ENCODE measurements around the gene TSACC. TPM values are rescaled to one million over a fixed set of nuclear protein-coding genes. Genes with fewer than 3 reads are reported as not detected.
"Not testable (repeated sequence)": the region's sequence is repeated elsewhere in the genome, so short reads cannot be mapped to it uniquely, and the experiment has no call there.

Gene TSACC
- polyA plus RNA-seq (ENCODE audit: insufficient read length), result 1.0 TPM

DNA sequence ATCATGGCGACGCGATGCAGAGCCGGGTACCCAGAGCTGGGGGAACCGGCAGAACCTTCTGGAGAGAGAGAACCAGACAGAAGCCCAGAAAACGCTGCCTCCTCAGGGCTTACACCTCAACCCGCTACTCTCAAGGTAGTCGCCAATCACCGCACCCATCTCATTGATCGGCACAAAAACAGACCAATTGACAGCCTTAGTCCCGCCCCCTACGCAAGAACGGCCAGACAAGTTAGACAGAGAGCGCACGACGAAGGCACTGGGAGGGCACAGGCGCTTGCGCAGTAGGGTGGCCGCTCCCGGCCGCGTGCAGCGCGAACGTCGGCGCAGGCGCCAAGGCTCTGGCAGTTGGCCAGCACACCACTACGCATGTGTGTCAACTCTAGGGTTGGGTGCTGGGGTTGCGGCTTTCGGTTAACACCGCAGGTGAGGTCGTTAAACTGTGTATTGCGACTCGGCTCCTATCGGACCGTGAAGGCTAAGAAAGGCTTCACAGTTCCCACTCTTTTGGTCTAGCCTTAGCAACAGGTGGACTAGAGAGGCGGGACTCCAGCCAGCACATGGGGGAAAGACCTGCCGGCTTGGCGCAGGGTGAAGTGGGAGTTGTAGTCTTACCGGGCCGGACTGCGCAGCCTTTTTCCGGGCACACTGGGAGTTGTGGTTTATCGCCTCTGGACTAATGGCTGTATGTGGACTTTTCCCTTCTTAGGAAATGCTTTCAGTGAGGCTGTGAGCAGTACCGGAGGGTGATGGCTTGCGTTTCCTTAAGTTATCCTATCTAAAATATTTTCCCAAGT is at the start of gene TSACC, which contains the start of gene CCT3:
TSS of gene TSACC (plus strand) at position 347 of the 797 bp plus-strand sequence. CDS start 1,232 bp downstream, outside the sequence.
TSS of gene CCT3 (minus strand) at position 113 of the 797 bp plus-strand sequence. CDS start at position 5, 108 bp downstream.
- DNase-seq, result peak; percentile 100

DNA sequence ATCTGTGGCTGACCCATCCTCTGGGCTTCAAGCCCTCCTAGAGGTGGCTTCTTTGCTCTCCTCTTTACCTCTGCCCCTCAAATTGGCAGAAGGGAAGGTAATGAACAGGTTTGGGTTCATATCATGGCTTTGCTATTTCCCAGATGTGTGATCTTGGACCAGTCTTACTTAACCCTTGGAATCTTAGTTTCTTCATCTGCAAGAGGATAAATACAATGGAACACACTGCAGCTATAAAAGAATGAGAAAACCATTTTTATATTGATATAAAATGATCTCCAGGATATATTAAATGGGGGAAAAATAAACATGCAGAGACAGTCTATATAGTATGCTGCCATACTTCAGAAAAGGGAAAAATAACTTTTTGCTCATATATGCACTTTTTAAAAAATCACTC is 48.5 kb upstream of the TSACC start:
- DNase-seq, result no peak

DNA sequence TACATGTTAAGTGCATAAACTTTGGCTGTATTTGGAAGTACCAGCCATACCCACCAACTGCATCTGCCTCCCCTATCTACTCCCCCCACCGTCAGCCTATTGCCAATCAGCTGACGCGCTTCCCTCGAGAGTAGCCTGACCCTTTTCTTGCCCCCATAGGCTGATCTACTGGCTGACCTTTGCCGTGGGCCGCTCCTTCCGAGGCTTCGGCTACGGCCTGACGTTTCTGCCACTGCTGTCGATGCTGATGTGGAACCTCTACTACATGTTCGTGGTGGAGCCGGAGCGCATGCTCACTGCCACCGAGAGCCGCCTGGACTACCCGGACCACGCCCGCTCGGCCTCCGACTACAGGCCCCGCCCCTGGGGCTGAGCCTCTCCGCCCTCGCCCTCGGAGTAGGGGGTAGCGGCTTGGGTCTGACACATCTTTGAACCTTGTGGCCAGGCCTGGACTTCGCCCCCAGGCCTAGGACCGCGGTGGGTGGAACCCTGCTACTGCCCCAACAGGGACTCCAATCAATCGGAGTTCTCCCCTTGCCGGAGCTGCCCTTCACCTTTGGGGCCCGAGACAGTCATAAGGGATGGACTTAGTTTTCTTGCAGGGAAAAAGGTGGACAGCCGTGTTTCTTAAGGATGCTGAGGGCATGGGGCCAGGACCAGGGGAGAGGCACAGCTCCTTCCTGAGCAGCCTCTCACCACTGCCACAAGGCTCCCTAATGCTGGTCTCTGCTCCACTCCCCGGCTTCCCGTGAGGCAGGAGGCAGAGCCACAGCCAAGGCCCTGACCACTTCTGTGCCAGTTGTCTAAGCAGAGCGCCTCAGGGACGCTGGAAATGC is 46.9 kb upstream of the TSACC start:
- DNase-seq, result peak; percentile 85

DNA sequence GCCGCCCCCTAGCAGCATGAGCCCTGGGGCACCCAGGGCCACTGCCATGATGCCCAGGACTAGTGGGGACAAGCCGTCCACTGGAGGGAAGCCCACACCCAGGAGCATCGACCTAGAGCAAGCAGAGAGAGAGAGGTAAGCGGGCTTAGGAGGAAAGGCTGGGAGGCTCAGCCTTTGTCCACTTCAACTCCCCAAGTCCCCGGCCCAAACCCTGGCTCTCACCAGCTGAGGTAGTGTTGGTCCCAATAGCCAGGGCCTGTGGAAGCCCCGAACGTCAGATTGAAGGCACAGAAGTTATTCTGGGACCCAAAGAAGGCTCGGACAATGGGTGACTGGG is 45.3 kb upstream of the TSACC start:
- no peak for DNase-seq

DNA sequence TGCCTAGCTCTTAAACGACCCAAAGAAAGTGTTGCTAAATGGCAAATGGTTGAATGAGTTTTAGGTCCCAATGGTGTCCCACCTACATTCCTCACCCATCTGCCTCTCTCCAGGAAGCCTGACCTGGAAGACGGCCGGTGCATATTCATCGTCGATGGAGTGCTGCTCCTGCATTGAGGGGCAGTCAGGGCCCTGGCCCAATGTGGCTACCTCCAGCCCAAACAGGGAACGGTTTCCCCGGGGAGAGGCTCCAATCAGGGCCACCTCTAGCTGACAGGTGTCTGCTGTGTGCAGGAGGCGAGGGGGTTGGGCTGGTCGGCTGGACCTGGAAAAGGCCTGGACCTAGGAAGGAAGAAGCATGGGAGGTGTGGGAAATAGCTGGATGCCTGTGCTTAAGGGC is 44.4 kb upstream of the TSACC start:
- no peak for DNase-seq

DNA sequence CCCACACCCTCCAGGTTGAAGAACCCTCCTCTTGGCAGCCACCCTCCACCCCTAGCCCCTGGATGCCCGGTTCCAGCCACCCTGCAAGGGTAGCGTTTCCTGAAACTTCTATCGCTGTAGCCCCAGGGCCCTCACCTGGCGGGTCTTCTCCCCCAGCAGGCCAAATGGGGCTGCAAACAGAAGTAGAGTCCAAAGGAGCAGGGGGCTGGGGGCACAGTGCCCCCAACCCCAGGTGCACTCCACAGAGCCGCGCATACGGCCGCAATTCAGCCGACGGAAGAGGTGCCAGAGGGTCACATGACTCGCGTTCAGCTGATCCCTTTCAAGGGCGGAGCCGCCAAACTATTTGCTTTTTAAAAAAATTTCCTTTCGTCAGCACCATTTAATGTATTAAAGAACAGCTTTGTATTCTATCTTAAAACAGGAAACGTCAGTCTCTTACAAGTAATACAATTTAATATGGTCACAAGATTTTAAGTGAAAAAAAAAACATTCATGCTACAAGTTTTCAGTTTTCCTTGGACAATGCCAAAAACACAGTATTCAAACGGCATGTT is 42.9 kb upstream of the TSACC start, which contains the start of gene GLMP:
TSS of gene GLMP (minus strand) at position 289 of the 557 bp plus-strand sequence. CDS start at position 255, 34 bp downstream.
- peak; percentile 84 for DNase-seq

DNA sequence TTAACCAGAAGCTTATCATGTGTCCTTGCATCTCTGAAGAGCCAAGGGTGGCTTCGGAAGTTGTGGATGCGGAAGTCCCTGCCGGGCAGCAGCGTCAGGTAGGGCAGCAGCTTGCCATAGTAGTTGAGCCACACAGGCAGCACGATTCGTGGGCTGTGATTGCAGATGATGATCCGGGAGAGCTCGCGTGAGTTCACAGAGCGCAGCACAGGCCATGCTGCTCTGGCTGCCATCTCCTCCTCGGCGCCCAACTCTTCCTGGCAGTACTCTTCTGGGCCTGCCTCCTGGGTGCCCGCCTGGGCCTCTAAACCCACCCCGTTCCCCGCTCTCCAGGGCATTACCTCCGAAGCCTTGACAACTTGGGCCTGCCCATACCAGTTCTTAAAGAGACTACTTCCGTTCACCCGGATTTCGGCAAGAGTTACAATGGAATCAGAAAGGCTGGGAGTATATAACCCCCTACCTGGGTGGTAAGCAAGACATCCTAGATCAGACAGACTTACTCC is 39.4 kb upstream of the TSACC start, which contains the start of gene VHLL:
TSS of gene VHLL (minus strand) at position 456 of the 506 bp plus-strand sequence. CDS start at position 338, 118 bp downstream.
- no peak for DNase-seq

DNA sequence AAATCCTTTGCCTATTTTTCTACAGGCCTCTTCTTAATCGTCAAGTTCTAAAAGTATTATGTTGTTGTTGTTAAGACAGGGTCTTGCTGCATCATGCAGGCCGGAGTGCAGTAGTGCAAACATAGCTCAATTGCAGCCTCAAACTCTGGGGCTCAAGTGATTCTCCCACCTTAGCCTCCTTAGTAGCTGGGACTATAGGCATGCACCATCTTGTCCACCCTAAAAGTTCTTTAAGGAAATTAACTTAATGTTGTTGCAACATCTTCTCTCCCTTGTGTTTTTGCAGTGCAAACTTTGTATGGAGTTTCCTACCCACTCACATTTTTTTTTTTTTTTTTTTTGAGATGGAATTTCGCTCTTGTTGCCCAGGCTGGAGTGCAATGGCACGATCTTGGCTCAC is 35.1 kb upstream of the TSACC start:
- DNase-seq, result no peak

DNA sequence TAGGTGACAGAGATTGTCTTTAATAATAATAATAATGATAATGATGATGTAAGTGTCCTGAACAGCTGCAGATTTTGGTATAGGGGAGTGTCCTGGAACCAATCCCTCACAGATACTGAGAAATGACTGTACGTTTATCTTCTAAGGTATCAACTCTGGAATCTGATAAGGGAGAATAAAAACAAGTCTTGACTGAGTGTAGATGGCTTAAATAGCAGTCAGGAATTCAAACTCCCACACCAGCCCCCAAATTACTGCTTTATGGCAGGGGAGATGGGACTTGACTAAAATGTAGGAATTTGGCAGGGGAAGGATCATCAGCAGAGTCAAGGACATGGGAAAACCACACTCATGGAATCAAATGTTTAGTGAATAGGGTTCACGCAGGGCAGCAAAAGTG is 33.1 kb upstream of the TSACC start:
- DNase-seq, result no peak

DNA sequence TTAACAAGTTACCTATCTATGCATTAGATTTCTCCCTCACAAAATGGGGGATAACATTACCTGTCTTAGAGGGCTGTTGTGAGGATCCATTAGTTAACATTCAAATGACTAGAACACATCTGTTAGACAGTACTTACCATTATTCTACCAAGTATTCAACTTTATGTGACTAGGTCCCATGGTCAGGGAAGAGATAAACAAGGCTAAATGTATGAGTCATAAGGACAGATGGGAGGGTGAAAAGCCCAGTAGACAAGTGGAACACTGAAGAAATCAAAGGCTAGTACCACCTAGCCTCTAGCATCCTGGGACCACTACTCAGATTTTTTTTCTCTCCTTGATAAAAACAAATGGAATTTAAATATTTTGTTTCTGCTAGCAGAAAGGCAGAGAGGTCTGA is 30.2 kb upstream of the TSACC start:
- DNase-seq, result no peak

DNA sequence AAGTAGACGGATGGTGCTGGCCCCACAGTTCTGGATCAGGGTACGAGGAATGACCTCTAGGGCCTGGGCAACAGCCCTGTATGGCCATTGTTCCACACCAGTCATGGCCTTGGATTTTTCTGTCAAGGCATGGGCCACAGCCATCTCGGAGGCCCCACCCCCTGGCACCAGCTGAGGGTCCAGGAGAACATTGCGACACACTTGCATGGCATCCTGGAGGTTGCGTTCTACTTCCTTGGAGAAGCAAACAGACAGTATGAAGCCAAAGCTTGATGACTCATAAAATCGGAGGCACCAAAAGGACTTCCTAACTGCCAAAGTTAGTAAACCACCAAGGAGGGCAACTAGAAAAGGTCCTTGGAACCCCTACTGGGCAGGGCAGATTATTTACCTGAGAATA is 27.4 kb upstream of the TSACC start:
- no peak for DNase-seq

DNA sequence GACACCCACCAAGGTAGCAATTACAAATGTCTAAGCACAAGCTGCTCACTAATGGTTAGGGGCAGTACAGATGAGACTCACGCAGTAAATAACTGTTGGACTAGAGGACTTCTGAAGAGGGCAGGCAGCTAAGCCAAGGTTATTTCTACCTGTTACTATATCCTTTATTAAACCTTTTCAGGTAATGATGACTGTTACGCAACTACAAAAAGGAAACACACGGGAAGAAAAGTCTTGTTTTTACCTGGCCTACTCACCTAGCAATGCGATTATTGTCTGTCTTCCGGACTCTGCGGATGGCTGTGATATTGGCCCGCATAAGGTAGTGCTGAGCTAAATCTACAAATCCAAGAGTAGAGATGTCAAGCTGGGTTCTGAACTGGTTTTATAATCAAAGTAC is 21.4 kb upstream of the TSACC start:
- no peak for DNase-seq

DNA sequence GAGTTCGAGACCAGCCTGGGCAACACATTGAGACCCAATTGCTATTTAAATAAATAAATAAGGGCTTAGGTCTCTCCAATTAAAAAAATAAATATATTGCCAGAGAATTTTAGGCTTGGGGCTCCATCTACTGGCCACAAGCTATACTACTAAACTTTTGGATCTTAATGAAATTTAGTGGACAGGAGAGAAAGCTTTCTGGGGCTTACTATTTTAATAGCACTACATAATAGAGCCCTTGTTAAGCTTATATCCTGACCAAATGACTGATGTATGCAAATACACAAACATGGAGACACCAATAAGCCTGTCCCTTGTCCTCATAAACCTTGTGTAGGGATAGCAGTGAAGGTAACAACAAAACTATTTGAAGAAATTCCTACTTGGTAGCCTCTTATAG is 18.7 kb upstream of the TSACC start:
- peak; percentile 8 for DNase-seq

DNA sequence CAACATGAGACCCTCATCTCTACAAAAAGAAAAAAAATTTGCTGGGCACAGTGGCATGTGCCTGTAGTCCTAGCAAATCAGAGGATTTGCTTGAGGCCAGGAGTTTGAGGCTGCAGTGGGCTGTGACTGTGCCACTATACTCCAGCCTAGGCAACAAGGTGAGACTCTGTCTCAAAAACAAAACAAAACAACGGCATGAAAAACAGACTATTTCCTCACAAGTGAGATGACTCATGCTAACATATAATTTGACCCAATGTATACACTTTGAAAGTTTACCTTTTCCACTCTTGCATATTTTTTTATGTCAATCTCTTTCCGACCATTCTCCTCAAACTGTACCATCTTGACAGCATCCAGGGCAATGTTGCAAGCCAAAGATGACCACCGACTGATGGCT is 17.8 kb upstream of the TSACC start:
- DNase-seq, result no peak

DNA sequence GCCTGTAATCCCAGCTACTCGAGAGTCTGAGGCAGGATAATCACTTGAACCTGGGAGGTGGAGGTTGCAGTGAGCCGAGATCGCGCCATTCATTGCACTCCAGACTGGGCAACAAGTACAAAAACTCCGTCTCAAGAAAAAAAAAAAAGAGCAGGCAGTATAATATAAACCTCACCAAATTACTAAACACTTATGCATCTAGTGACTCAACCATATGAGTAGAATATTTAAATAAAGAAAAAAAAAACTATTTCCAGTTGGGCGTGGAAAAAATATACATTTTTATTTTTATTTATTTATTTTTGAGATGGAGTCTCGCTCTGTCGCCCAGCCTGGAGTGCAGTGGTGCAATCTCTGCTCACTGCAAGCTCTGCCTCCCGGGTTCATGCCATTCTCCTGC is 15.1 kb upstream of the TSACC start:
- DNase-seq, result not testable (repeated sequence)

DNA sequence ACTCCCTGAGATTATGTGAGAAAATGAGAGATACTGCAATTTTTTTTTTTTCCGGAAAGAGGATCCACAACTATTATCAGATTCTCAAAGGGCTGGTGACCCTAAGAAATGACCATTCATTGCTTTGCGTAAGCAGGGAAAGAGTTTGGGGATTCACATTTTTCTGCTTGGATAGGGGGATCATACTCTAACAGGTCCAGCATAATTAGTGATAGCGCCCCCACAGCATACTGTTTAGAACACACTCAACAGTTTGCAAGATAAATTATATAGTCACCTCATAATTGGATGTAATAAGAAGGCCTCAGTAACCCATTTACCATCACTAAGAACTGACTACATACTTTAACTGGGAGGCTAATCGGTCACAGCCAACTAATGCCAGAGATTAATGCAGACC is 2.1 kb upstream of the TSACC start:
- DNase-seq, result no peak

DNA sequence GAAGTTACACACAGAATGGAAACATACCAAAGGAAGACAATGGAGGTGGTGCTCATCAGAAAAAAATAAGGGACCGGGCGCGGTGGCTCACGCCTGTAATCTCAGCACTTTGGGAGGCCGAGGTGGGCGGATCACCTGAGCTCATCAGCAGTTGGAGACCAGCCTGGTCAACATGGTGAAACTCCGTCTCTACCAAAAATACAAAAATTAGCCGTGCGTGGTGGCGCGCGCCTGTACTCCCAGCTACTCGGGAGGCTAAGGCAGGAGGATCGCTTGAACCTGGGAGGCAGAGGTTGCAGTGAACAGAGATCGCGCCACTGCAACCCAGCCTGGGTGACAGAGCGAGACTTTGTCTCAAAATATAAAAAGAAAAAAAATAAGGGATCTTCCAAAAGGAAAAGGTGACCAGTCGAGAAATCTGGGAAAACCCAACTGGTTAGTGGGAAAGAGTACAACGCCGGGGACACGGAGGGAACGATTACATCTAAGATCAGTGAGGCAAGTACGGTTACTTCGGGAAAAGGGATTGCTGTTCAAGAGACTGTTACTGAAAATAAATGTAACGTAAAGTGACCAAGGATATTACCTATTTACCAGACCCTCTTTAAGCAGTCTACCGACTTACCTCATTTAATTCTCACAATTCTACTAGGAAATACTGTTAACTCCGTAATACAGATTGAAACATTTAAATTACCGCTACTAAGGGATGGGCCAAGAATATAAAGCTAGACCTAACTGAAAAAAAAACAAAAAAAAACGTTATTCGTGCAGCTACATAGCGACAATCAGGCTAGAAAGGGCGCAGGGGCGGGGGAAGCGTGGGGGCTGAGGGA is 1.1 kb upstream of the TSACC start:
- DNase-seq, result no peak

DNA sequence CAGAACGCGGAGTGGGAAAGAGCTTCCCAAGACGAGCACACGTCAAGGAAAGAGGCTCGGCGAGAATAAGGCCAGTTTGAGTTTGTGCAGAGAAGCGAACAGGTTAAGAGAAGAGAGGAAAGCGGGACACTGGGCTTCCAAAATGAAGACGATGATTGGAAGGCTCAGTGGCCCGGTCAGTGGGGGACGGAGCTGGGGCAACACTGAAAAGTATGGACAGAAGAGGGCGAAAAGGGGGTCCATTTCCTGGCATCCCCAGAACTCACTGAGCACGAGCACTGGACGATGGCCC is 492 bp upstream of the TSACC start:
- DNase-seq, result no peak

DNA sequence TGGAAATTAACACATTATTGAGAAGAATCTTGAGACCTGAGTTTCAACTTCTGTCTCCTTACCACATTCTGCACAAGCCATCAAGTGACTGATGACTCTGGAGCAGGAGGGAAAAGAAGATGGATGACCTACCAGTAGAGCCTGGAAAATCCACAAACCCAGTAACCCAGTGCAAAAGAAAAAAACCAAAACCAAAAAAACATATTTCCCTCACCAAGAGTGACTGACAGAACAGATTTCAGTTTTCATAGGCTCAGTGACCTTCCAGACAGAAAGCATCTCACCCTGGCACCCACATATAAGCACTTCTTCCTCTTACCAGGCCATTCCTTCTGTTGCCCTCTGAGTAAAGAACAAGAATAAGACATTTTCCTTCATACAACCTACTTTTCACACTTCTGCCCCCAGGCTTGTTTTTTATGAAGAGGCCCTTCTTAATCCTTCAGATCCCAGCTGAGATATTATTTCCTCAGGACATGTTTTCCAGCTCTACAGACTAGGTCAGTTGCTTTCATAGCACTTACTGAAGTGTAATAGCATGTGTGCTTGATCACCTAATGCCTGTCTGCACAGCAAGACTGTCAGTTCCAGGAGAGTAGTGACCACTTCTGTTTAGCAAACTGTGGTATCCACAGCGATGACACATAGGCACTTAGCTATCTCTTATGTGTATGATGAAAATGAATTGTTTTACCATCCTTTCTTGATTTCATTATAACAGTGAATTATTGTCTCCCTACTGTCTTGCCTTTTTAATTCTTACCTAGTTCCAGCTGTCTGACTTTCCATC is 4.0 kb downstream of the TSACC start:
- DNase-seq, result no peak

DNA sequence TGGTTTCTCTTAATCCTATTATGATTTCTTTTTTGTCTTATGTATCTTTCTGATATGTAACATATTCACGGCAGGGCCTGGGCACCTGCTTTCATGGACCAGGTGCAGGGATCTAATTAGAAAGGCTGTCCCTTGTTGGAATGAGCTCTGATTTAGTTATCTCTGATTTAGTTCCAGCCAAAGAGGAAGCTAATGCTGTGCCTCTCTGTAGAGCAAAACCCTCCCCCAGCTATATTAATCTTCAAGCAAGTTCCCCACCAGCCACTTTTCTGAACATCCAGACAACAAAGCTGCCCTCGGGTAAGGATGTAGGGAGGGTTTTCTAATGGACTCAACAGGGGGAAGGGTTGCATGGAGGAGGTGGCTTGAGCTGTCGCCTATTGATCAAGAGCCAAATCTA is 6.1 kb downstream of the TSACC start:
- no peak for DNase-seq

DNA sequence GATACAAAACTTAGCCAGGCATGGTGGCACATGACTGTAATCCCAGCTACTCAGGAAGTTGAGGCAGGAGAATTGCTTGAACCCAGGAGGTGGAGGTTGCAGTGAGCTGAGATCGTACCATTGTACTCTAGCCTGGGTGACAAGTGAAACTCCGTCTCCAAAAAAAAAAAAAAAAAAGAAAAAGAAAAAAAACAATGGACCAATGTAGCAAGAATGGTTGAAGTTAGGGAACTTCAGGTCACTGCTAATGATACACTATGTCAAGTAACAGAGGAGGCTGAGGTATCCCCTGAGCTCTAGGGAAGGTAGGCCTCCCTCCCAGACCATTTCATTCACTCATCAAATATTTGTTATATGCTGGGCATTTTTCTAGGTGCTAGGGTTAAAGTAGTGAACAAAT is 7.7 kb downstream of the TSACC start:
- not testable (repeated sequence) for DNase-seq

Data from hindlimb muscle (tissue), 1 donor.